ENCODE data around the gene CDC42BPB.
"Not testable (repeated sequence)": the region's sequence is repeated elsewhere in the genome, so short reads cannot be mapped to it uniquely, and the experiment has no call there.

Gene CDC42BPB

GRCh38 chr14:102940729-102941362 is 116.5 kb downstream of the CDC42BPB start:
- no peak for DNase-seq

DNA sequence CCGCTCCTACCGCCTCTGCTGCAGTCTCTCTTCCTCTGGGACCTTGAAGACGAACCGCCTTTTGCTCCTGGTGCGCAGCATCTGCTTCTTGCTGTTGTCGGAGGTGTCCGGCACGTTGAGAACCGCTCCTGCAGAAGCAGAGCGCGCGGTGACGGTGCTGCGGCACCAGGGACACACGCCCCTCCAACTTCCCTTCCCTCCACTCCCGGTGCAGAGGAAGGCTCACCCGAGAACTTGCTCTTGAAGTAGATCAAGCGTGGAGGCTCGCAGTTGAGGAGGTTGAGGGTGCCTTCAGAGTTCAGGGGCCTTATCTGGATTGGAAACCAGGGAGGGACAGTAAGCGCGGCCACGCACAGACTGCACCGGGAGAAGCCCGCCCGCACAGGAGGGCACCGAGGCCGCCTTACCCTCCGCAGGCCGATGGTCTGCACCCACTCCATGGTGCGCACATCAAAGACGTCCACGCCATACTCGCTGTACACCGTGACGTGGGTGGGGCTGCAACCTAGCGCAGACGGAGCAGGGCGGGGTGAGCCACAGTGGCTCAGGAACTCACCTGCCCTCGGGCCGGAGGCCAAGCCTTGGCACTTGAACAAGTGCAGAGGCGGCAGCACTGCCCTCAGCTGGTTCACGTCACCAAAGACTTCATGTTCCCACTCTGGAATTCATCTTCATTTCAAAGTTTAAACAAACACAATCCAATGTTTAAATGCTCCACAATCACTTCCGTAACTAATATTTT is 117.4 kb downstream of the CDC42BPB start:
- no peak for DNase-seq

DNA sequence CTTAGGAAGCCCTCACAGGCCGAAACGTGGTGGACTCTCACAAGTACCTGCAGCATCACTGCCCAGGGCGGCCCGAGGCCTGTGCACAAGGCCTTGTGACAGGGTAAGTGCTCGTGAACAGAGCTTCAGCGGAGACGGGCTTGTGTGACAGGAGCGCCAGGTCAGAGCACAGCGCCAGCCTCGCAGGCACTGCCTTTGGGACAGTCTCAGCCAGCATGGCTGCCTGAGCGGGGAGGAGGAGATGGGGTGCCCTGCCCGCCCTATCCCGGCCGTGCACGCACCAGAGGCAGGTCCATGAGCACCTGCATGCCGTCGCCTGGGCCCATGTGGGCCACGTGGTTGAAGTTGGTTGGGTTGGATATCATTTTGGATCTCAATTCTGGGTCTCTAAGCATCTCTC is 118.0 kb downstream of the CDC42BPB start:
- DNase-seq = no peak

GRCh38 chr14:102938191-102938590 is 119.2 kb downstream of the CDC42BPB start:
- DNase-seq = no peak

DNA sequence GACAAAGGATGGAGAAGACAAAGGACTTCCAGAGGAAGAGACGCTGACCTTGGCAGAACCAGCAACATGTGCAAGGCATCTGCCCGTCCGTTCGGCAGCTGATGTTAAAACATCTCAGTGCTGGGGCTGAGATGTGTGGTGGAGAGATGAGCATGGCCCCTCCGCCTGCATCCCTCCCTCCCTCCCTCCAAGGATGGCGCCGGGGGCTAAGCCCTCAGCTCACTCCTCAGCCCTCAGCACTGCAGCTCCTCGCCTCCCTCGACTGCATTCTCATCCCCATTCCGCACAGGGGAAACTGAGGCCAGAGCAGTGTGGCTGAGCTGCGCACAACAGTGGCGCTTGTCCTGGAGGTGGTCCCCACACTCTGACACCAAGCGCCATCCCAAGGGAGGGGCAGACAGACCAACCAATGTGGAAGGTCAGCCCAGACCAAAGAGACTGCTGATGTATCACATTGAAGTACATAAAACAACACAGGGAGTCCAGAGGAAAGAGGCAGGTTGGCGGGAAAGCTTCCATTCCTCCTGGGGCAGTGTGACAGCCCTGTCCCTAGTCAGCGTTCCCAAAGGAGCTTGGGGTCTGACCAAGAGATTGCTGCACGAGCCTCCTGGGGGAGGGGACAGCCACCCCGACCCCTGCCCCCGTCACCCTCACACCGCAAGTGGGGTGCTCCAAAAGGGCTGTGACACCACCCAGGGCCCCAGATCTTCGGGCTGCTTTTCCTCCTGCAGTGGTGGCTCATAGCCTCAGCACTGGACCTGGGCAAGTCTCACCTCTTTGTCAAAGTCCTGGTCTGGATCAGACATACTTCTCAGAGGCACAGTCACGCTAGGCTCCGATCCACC is 119.8 kb downstream of the CDC42BPB start:
- no peak for DNase-seq

DNA sequence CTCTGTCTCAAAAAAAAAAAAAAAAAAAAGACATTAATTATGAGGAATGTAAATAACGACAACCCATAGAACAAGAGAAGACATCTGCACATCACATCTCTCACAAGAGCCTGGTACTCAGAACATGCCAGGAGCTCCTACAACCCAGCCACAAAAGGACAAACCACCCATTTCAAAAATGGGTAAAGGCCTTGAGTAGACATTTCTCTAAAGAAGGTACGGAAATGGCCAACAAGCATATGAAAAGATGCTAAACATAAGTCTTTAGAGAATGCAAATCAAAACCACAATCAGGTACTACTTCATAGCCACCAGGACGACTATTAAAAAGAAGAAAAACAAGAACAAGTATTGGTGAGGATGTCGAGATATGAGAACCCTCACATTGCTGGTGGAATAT is 121.6 kb downstream of the CDC42BPB start:
- DNase-seq = no peak

DNA sequence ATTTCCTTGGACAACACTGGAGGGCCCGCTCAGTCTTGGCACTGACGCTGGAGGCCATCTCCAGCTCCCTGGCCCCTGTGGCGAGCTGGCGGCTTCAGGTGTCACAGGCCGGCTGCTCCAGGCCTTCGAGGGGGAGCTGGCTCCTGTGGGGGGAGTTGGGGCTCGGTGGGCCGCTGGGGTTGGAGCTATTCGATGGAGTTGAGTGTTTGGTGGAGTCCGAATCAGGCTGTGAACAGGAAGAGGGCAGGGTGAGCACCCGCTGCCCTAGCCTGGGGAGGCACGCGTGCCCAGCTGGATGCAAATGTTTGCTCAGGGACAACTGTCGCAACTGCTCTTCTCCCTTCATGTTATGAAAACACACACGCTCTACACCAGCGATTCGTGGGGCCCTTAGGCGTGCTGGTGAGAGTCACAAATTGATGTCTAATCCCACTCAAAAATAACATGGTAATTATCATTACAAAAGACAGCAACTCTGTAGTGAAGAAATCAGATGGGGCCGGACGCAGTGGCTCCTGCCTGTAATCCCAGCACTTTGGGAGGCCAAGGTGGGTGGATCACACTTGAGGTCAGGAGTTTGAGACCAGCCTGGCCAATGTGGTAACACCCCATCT is 123.6 kb downstream of the CDC42BPB start:
- DNase-seq = no peak

DNA sequence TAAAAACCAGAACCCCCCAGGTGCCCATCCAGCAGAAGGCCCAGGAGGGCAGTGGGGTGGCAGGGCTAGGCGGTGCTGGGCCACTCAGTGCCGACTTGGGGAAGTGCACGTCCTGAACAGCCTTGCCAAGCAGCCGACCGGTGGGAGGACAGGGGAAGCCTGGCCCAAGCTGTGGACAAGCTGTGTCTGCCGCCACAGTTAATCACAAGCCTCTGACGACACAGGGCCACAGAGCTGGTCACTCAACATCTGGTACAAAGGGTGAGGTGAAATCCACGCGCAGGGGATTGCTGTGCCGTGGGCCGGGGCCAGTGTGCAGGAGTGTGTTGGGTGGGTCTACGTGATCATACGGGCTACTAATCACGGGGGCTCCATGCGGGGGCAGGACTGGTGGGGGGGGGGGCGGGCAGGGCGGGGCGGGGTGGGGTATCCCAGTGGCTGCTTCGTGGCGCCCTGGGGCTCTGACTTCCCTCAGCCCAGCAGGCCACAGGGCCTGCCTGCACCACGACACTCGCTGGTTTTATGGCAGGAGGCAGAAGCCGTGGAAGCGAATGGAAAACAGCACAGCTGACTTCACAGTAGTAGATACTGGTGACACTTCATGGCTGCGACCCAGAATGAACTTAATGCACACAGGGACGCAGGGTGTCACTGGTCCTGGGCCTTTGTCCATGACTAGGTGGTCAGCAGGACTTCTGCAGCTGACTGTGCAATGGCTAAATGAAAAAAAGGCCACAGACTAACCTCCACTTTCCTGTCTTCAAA is 124.7 kb downstream of the CDC42BPB start:
- no peak for DNase-seq

DNA sequence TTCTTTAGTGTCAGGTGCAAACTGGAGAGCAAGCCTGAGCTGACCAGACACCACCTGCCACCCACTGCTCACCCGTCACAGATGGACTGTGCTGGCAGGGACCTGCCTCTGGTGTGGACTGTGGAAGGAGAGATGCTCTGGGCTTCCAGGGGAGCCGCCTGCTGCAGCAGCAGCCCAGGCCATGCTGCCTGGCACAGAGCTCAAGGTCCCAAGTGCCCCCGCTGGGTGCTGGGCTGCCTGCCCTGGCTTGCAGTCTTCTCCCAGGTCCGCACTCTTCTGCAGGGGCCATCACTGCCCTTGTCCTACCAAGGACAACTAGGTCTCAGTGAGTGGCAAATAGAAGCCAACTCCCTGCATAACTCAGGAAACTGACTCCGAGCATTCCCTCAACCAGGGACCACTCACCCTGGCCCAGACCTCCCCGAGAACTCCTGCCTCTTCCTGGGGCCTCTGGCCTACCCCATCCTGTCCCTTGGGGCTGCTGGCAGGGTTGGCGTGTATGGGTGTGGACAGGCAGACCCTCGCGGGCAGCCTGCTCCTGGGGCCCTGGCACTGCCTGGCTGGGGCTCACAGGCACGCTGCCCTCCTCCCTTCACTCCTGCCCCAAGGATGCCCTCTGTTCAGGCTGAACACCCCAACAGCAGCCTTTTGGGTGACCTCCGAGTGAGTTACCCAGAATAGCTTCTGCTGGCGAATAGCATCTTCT is 125.6 kb downstream of the CDC42BPB start:
- DNase-seq = no peak

DNA sequence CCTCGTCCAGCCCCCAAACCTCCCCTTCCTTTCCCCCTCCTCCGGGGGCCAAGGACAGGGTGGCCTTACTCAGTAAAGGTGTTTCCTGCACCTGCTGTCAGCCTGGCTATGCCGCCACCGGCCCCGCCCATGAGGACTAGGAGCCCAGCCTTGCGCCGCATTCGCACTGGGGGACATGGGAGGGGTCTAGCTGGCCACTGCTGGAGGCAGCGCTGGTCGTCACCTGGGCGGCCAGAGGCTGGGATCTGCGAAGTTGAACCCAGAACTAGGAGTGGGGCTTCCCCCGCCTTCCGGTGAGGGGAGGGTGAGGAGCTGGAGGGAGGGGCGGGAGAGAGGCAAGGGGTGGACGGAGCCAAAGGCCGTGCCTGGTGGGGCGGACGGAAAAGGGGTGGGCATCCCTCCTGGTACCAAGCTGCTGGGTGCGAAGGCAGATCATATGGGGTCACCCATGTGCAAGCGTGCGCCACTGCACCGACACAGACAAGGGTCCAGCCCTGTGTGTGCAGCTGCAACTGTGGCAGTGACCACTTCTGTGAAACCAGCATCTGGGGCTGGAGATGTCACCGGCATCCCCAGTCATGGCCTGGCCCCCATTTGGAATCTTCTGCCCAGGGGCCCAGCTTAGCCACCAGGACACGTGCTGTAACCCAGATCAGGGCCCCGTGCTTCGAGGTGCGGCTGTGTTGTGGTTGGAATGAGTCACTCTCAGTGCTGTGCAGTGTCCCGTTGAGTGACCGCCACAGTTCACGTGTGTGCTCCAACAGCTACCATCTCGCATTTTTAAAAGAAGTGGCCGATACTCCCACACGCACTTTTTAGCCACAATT is 126.4 kb downstream of the CDC42BPB start:
- no peak for DNase-seq

- no peak for DNase-seq
These were observed 127.1 kb downstream of the CDC42BPB start for GRCh38 chr14:102930138-102930752.

DNA sequence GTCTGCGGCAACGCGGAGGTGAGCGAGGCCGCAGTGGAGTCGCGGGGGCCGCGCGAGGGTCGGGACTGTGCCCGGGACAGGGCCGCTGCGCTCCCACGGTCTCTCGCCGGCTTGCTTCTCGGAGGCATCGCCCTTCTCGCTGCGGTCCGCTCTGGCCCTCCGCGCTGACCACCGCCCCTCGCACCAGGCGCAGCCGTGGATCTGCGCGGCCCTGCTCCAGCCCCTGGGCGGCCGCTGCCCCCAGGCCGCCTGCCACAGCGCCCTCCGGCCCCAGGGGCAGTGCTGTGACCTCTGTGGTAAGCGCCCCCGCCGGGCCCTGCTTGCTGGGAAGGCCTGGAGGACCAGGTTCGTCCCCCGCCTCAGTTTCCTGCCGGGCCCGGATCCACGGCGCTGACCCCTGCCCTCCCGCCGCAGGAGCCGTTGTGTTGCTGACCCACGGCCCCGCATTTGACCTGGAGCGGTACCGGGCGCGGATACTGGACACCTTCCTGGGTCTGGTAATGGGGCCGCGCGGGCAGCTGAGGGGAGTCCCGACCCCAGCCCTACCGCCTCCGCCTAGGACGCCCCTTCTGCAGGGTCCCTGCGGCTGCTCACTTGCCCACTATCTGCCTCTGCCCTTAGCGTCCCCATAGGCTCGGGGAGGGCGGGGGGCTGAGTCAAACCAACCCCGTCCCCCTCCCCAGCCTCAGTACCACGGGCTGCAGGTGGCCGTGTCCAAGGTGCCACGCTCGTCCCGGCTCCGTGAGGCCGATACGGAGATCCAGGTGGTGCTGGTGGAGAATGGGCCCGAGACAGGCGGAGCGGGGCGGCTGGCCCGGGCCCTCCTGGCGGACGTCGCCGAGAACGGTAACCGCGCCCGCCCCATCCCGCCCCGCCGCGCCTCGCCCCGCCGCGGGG is 127.9 kb downstream of the CDC42BPB start:
- no peak for DNase-seq

GRCh38 chr14:102928412-102929240 is 128.7 kb downstream of the CDC42BPB start:
- DNase-seq = peak; percentile 81

DNA sequence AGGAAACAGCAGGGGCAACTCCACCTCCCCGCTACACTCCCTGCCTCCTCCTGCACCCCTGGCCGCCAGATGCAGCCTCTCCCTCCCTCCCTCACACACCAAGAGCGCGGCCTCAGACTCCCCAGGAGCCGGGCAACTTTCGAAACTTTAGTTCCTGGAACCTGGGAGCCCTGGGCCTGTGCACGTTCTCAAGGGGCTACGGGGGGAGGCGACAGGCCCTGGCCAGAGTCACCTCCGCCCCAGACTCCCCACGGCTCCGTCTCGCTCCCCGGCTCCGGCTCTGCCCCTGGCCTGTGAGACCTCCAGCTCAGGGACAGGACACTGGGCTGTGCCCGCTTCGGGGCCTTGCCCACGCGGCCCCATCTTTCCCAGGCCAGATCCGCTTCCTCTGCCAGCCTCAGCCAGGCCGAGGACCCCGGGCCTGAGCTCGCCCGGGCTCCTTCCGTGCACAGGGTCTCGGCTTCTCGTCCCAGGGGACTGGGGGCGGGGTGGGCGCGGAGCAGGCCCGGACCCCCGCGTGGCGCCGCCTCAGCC is 129.4 kb downstream of the CDC42BPB start:
- peak; percentile 43 for DNase-seq

DNA sequence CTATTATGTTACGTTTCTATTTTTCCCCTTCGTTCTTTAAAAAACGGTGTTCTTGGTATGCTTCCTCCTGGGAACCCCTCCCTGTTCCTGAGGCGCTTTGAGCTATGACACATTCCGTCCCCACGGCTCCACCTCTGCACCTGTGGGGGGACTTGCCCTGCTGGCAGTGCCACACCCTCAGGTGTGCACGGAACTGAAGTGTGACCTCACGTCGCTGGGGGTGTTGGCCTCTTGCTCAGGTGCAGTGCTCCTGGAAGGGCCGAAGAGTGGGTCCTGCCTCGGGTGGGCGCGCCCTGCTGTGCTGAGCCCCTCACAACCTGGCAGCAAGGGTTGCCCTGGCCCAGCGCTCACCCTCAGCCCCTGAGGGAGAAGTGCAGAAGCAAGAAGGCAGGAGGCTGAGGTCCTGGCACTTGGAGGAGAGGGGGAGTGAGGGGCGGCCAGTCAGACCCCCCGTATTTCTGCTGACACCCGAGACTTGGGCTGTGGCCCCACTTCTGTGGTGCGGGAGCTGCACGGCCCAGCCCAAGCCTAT is 129.9 kb downstream of the CDC42BPB start:
- no peak for DNase-seq

- DNase-seq = not testable (repeated sequence)
These were observed 130.5 kb downstream of the CDC42BPB start for GRCh38 chr14:102926840-102927239.

- DNase-seq = no peak
These were observed 131.2 kb downstream of the CDC42BPB start for GRCh38 chr14:102926104-102926503.

DNA sequence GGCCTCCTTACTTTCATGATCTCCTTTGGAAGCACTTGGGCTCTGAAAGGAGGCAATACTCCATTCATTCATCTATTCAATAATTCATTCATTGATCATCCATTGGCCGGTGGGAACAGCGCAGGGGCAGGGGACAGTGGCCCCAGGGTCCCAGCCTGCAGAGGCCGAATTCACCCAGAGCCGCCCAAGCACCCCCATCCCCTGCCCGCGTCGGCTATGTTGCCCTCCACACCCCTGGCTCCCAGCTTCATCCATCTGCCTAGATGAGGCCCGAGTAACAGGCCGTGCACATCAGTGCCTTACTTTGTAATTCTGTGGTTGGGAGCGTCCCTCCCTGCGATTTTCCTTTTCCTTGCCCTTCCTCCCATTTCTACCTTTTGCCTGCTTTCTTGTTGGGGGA is 131.7 kb downstream of the CDC42BPB start:
- no peak for DNase-seq

Measured in activated T-cell treated with anti-CD3 and anti-CD28 coated beads, Interleukin-2, amount 50 U/mL, for 1 hour (primary cell).